ENCODE data around the gene PPP6R2.

GRCh38 chr22:50483977-50484853 lies 141.1 kb downstream of the PPP6R2 start:
- TF ChIP-seq, protein P1, sequence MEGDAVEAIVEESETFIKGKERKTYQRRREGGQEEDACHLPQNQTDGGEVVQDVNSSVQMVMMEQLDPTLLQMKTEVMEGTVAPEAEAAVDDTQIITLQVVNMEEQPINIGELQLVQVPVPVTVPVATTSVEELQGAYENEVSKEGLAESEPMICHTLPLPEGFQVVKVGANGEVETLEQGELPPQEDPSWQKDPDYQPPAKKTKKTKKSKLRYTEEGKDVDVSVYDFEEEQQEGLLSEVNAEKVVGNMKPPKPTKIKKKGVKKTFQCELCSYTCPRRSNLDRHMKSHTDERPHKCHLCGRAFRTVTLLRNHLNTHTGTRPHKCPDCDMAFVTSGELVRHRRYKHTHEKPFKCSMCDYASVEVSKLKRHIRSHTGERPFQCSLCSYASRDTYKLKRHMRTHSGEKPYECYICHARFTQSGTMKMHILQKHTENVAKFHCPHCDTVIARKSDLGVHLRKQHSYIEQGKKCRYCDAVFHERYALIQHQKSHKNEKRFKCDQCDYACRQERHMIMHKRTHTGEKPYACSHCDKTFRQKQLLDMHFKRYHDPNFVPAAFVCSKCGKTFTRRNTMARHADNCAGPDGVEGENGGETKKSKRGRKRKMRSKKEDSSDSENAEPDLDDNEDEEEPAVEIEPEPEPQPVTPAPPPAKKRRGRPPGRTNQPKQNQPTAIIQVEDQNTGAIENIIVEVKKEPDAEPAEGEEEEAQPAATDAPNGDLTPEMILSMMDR (IDR thresholded peaks at IDR 0.05): no peak
- no peak for TF ChIP-seq EZH2 (IDR thresholded peaks at IDR 0.05)
